Endothelial cell of umbilical vein (primary cell): ENCODE data around the gene FRMD7. TPM values are rescaled to one million over a fixed set of nuclear protein-coding genes. Genes with fewer than 3 reads are reported as not detected.

ENCODE experiments used
- BruUV-seq: library from RNA; stranded (reverse); fragments of 400-500 nt; replicated peaks from 2 replicates; lab custom pipeline; 2021; lab: Mats Ljungman, UMichigan
- CTCF ChIA-PET: fragments of 300-600, 350-600 bp; sonication (Branson Sonifier 250); formaldehyde crosslinking; loops from one replicate; lab custom pipeline; 2021; ENCODE audit warnings: antibody characterized with exemption, inconsistent platforms; lab: Charles Lee
- POLR2A ChIA-PET: fragments of 300-600, 350-600 bp; sonication (Branson Sonifier 250); formaldehyde crosslinking; loops from one replicate; lab custom pipeline; 2021; ENCODE audit warnings: antibody characterized with exemption, inconsistent platforms; lab: Charles Lee
- DNase-seq: peaks from one replicate; pipeline ENCODE4 v3.0.0-alpha.2; 2011; ENCODE audit warnings: low read depth, low spot score
- FAIRE-seq: peaks from 2 replicates; lab custom pipeline; 2011; peaks lifted over from hg19 to GRCh38; lab: Jason Lieb, UNC
- H2AFZ ChIP-seq: 2 replicates; pipeline ENCODE4 v1.6.0; 2012; ENCODE audit warnings: low read depth, low read length, control low read depth, inconsistent platforms
- H3K27ac ChIP-seq: 2 replicates; pipeline ENCODE4 v1.5.1; 2011; ENCODE audit warnings: low read depth, mild to moderate bottlenecking, control low read depth, low read length, moderate library complexity; ENCODE audit not compliant: insufficient read depth
- H3K27me3 ChIP-seq, 2 experiments: 2 replicates each; pipeline versions ENCODE4 v1.6.0 to v1.6.1; 2011; ENCODE audit warnings: low read length in 2 of 2, mixed read lengths in 1 of 2; ENCODE audit not compliant: control insufficient read depth in 2 of 2, insufficient read depth in 2 of 2
- H3K36me3 ChIP-seq, 2 experiments: 2 replicates in 1 of 2; 3 replicates in 1 of 2; pipeline ENCODE4 v1.5.1; 2011; ENCODE audit warnings: low read length in 2 of 2, mild to moderate bottlenecking in 1 of 2, moderate library complexity in 1 of 2; ENCODE audit not compliant: control insufficient read depth in 2 of 2, insufficient read depth in 2 of 2; ENCODE audit errors: extremely low read depth in 1 of 2
- H3K4me1 ChIP-seq: 3 replicates; pipeline ENCODE4 v1.5.1; 2011; ENCODE audit warnings: mild to moderate bottlenecking, low read length; ENCODE audit not compliant: control insufficient read depth, insufficient read depth; ENCODE audit errors: extremely low read depth
- H3K4me2 ChIP-seq: 2 replicates; pipeline ENCODE4 v1.6.1; 2011; ENCODE audit warnings: low read length, control low read depth, mixed read lengths; ENCODE audit not compliant: insufficient read depth
- H3K4me3 ChIP-seq, 3 experiments: fragments of 200-600 bp in 1 of 3; sonication (generic), shearing (Covaris generic) in 1 of 3; replicated peaks in 1 of 3; 2 replicates each; pipeline ENCODE4 v1.5.1; 2011 to 2016; ENCODE audit warnings: control low read depth in 3 of 3, low read length in 3 of 3, mild to moderate bottlenecking in 2 of 3, inconsistent platforms in 1 of 3, low read depth in 1 of 3, moderate library complexity in 1 of 3; ENCODE audit not compliant: insufficient read depth in 1 of 3
- H3K79me2 ChIP-seq: 2 replicates; pipeline ENCODE4 v1.6.0; 2012; ENCODE audit warnings: low read length, inconsistent platforms; ENCODE audit not compliant: control insufficient read depth, insufficient read depth
- H3K9ac ChIP-seq: replicated peaks from 2 replicates; pipeline ENCODE3; 2011; ENCODE audit warnings: low read length, control low read depth; ENCODE audit not compliant: insufficient read depth; ENCODE audit errors: extremely low read depth
- H3K9me1 ChIP-seq: replicated peaks from 3 replicates; pipeline ENCODE4 v1.6.0; 2011; ENCODE audit warnings: mild to moderate bottlenecking, low read length; ENCODE audit not compliant: control insufficient read depth, insufficient read depth; ENCODE audit errors: extremely low read depth
- H3K9me3 ChIP-seq: replicated peaks from 2 replicates; pipeline ENCODE4 v1.5.1; 2012; ENCODE audit warnings: low read length, inconsistent platforms; ENCODE audit not compliant: control insufficient read depth, insufficient read depth
- H4K20me1 ChIP-seq: replicated peaks from 2 replicates; pipeline ENCODE3; 2011; ENCODE audit warnings: mild to moderate bottlenecking, low read length; ENCODE audit not compliant: control insufficient read depth, insufficient read depth; ENCODE audit errors: extremely low read depth
- CTCF ChIP-seq, 2 donors: IDR thresholded peaks; 1 replicate in 1 of 2; 2 replicates in 1 of 2; pipeline ENCODE4 v1.5.1; 2011; ENCODE audit warnings: low read length in 2 of 2, mild to moderate bottlenecking in 2 of 2, moderate library complexity in 2 of 2, control low read depth in 1 of 2, inconsistent platforms in 1 of 2, low read depth in 1 of 2; ENCODE audit not compliant: insufficient read depth in 1 of 2; ENCODE audit errors: extremely low read depth in 1 of 2
- EZH2 ChIP-seq: IDR thresholded peaks from 2 replicates; pipeline ENCODE4 v1.6.1; 2012; ENCODE audit warnings: borderline replicate concordance, low read depth, mild to moderate bottlenecking, moderate library complexity, low read length, inconsistent platforms; ENCODE audit not compliant: severe bottlenecking
- FOS ChIP-seq: IDR thresholded peaks from 2 replicates; pipeline ENCODE4 v1.6.1; 2011; ENCODE audit warnings: mild to moderate bottlenecking, low read length, moderate library complexity, borderline replicate concordance; ENCODE audit not compliant: insufficient read depth
- GATA2 ChIP-seq: IDR thresholded peaks from 2 replicates; pipeline ENCODE4 v1.7.0; 2011; ENCODE audit warnings: low read depth, mild to moderate bottlenecking, moderate library complexity, mixed read lengths, low read length; ENCODE audit not compliant: insufficient read length, insufficient read depth
- JUN ChIP-seq: IDR thresholded peaks from 2 replicates; pipeline ENCODE4 v1.6.1; 2011; ENCODE audit warnings: borderline replicate concordance, low read depth; ENCODE audit not compliant: insufficient read length, insufficient read depth
- MYC ChIP-seq: IDR thresholded peaks from one replicate; pipeline ENCODE4 v1.6.1; 2011; ENCODE audit warnings: mild to moderate bottlenecking, low read depth, low read length
- POLR2A ChIP-seq: IDR thresholded peaks from 2 replicates; pipeline ENCODE4 v1.6.1; 2012; ENCODE audit warnings: low read depth, mild to moderate bottlenecking, control low read depth, low read length
- POLR2AphosphoS5 ChIP-seq: IDR thresholded peaks from 2 replicates; pipeline ENCODE4 v1.6.1; 2012; ENCODE audit warnings: low read depth, mild to moderate bottlenecking, control low read depth, low read length, moderate library complexity; ENCODE audit not compliant: insufficient read depth
- dilution Hi-C: fragments of 300-500 bp; cut with MboI; formaldehyde crosslinking; loops from one replicate; pipeline ENCODE4 v1.15.0; 2019; ENCODE audit warnings: low sequenced_read_pairs; ENCODE audit not compliant: extremely low pct_ligation_motif_present
- intact Hi-C: fragments of 100-400 bp; cut with micrococcal nuclease; formaldehyde crosslinking; loops from one replicate; pipeline ENCODE4 v1.10.0; 2022
- polyA plus RNA-seq, 4 experiments: library from polyadenylated mRNA; depleted of rRNA in 3 of 4; stranded (reverse) in 3 of 4; unstranded in 1 of 4; fragments of >200 nt; gene quantifications; 2 replicates each; pipeline versions ENCODE4 v1.2.1 to v1.2.3, GENCODE V29; 2011 to 2012; ENCODE audit warnings: missing spikeins in 1 of 4
- total RNA-seq: library from RNA; stranded (reverse); gene quantifications from 2 replicates; pipeline ENCODE4 v1.2.3, GENCODE V29; 2021
- TF ChIP-seq, protein P1 (sequence below): IDR thresholded peaks from 2 replicates; pipeline ENCODE4 v1.6.1; 2011; ENCODE audit not compliant: insufficient read depth, insufficient read length

FRMD7 gene
- total and polyA plus RNA-seq, 2 donors (not counting 3 experiments of a cell fraction or from before 2014, with no cell fraction given), result not detected

DNA sequence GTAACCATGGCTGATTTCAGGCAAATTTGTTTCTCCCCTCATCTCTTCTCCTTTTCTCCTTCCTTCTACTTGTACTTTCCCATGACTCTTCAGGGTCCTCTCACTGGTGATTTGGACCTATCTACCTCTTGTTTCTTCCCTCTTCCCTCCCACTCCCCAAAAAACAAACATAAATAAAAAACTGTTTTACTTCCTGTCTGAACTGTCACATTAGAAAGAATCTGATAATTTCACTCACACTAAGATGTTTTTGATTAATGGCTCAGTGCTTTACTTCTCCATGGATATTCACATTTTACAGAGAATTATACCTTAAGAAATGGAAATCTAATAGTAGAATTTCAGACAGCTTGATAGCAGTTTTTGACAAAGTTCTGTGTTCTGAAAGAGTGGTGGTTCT lies 97.6 kb downstream of the FRMD7 start:
- H3K27me3 ChIP-seq, result no peaks in the 10 kb centered on the region
- no peaks in the 10 kb centered on the region for H3K4me1 ChIP-seq
- no peaks in the 10 kb centered on the region for H4K20me1 ChIP-seq
- no peak overlapping the region for H3K27ac ChIP-seq
- H3K79me2 ChIP-seq, result no peaks in the 10 kb centered on the region
- no peak overlapping the region for H3K4me3 ChIP-seq
- FAIRE-seq (no peak), DNase-seq (no peak)
- H3K9me3 ChIP-seq, result no peaks in the 10 kb centered on the region
- ChIA-PET POLR2A (no interaction called here), CTCF (no interaction called here)
- no peaks in the 10 kb centered on the region for H3K9me1 ChIP-seq
- TF ChIP-seq POLR2AphosphoS5, result no peak
- TF ChIP-seq POLR2A, result no peak
- TF ChIP-seq FOS, result no peak
- TF ChIP-seq CTCF (IDR thresholded peaks at IDR 0.05; ENCODE audit: extremely low read depth in 1 of 2, insufficient read depth in 1 of 2, low read depth in 1 of 2, low read length in 2 of 2), result no peak
- TF ChIP-seq EZH2, result no peak
- TF ChIP-seq MYC, result no peak
- TF ChIP-seq, protein P1, sequence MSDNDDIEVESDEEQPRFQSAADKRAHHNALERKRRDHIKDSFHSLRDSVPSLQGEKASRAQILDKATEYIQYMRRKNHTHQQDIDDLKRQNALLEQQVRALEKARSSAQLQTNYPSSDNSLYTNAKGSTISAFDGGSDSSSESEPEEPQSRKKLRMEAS, result no peak
- TF ChIP-seq JUN, result no peak
- no peak for TF ChIP-seq GATA2
- intact Hi-C loops (no loop called here), dilution Hi-C loops (no loop called here)
- no TSS peak for BruUV-seq
- no peak overlapping the region for H3K4me2 ChIP-seq
- H3K36me3 ChIP-seq, result no peaks in the 10 kb centered on the region
- H3K9ac ChIP-seq, result no peak overlapping the region
- no peak overlapping the region for H2AFZ ChIP-seq

Other genes starting within 250 kb of the FRMD7 start
- gene STK26, start 104.7 kb downstream of the FRMD7 start, total RNA-seq, result 3.7 and 5.2 TPM in 2 replicates
- gene STK26, start 104.7 kb downstream of the FRMD7 start, polyA plus RNA-seq, result 0.59 and 0.87 TPM in 2 replicates
- 22.2 and 23.4 TPM in 2 replicates for gene RAP2C, start 91.4 kb upstream of the FRMD7 start, total RNA-seq
- 5.0 and 5.5 TPM in 2 replicates for gene RAP2C, start 91.4 kb upstream of the FRMD7 start, polyA plus RNA-seq